Iris pigment epithelial cell (primary cell): ENCODE data around the gene KRTAP10-2.

Experiments used
- DNase-seq: peaks from one replicate; pipeline ENCODE4 v3.0.0-alpha.2; 2011; ENCODE audit warnings: low read depth

KRTAP10-2 gene

DNA sequence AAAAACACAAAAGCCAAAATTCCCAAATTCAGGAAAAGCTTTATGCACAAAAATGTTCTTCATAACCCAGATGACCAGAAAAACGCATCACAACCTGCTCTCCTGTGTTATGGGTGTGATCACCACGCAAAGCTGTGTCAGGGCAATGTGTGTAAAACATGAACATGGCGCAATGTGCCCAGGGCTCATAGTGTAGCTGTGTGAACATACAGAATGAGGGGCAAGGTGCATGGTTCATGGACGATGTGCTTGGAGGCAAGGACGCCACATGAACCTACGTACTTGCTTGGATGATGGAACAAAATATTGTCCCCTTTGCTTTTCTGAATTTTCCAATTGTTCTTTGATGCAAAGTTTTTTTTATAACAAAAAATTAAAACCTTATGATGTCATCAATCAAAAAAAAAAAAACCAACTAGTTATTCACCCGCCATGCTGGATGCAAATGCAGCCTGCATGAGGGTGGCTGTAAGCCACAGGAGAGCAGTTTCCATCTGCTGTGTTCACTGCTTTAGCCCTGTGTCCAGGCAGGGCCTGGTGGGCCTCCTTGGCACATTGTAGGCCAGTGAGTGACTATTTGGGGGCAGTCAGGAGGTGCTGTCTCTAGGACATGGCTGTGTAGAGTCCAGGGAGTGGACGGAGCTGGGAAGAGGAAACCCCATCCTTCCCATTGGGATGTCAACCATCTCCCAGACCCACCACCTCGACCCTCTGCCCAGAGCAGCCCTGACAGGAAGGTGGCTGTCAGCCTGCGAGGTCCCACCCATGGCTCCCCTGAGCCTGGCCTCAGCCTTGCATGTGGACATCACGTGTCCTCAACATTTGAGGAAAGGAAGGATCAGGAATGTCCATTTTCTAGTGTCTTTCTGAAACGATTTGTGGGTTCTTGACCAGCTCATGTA is 25.0 kb downstream of the KRTAP10-2 start:
- no peak for DNase-seq

DNA sequence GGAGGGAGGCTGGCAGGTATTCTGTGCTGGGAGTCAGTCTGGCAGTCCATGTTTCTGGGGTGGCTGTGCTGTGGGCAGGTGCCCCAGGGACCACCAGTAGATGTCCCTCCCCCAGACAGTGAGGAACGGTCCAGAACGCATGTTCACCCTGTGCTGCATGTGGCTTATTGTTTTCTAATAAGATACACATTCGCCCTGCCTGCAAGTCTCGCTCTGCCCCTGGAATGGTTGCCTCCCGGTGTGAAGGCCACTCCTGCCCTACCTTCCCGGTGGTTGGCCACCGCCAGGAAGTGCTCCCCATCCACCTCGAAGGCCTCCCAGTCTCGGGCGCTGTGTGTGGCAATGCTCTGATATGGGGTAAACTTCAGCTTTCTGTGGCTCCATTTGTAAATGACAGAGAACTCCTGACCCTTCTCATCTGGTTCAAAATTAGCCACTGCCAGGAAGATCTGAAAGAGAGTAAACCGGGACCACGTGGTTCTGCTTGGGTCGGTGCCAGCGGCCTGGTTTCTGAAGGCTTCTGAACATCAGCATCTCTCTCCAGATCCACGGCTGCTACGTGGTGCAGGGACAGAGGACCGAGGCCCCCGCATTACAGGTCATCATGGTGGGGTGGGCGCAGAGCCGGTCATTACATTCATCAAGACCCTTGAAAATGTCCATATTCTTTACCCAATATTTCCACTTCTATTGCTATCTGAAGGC is 25.8 kb downstream of the KRTAP10-2 start:
- DNase-seq, result no peak

DNA sequence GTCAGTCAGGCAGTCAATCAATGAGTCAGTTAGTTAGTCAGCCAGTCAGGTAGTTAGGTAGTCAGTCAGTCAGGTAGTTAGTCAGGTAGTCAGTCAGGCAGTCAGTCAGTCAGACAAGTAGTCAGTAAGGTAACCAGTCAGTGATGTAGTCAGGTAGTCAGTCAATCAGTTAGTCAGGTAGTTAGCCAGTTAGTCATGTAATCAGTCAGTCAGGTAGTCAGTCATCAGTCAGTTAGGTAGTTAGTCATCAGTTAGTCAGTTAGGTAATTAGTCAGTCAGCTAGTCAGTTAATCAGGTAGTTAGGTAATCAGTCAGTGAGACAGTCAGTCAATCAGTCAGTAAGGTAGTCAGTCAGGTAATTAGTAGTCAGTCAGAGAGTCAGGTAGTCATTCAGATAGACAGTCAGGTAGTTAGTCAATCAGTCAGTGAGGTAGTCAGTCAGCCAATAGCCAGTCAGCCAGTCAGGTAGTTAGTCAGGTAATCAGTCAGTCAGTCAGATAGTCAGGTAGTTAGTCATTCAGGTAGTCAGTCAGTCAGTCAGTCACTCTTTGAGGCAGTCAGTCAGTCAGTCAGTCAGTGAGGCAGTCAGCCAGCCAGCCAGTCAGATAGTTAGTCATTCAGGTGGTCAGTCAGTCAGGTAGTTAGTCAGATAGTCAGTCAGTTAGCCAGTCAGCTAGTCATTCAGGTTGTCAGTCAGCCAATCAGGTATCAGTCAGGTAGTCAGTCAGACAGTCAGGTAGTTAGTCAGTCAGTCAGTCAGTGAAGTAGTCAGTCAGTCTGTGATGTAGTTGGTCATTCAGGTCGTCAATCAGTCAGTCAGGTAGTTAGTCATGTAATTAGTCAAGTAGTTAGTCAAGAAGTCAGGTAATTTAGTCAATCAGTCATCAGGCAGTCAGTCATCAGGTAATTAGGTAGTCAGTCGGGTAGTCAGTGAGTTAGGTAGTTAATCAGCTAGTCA is 26.6 kb downstream of the KRTAP10-2 start:
- no peak for DNase-seq

DNA sequence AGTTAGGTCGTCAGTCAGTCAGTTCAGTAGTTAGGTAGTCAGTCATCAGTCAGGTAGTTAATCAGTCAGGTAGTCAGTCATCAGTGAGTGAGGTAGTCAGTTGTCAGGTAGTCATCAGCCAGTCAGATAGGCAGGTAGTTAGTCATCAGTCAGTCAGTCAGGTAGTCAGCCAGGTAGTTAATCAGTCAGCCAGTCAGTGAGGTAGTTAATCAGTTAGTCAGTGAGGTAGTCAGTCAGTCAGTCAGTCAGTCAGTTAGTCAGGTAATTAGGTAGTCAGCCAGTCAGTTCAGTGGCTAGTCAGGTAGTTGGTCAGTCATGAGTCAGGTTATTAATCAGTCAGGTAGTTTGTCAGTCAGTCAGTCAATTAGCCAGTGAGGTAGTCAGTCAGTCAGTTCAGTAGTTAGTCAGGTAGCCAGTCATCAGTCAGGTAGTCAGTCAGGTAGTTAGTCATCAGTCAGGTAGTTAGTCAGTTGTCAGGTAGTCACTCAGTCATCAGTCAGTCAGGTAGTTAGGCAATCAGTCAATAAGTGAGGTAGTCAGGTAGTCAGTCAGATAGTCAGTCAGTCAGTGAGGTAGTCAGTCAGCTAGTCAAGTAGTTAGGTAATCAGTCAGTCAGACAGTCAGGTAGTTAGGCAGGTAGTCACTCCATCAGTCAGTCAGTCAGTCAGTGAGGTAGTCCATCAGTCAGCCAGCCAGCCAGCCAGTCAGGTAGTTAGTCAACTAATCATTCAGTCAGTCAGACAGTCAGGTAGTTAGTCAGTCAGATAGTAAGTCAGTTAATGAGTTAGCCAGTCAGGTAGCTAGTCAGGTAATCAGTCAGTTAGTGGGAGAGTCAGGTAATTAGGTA is 27.5 kb downstream of the KRTAP10-2 start:
- no peak for DNase-seq

DNA sequence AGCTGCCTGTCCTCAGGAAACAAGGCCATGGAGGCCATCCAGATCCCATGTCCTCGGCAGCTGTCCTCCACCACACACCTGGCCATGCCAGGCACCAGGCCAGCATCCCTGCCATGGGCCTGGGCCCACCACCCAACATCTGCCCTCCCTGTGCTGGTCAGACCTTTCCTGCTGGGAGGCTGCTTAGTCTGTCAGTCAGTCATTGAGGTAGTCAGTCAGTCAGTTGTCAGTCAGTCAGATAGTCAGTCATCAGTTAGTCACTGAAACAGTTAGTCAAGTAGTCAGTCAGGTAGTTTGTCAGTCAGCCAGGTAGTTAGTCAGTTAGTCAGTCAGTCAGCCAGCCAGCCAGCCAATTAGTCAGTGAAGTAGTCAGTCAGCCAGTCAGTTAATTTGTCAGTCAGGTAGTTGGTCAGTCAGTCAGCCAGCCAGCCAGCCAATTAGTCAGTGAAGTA is 28.5 kb downstream of the KRTAP10-2 start:
- DNase-seq, result no peak

DNA sequence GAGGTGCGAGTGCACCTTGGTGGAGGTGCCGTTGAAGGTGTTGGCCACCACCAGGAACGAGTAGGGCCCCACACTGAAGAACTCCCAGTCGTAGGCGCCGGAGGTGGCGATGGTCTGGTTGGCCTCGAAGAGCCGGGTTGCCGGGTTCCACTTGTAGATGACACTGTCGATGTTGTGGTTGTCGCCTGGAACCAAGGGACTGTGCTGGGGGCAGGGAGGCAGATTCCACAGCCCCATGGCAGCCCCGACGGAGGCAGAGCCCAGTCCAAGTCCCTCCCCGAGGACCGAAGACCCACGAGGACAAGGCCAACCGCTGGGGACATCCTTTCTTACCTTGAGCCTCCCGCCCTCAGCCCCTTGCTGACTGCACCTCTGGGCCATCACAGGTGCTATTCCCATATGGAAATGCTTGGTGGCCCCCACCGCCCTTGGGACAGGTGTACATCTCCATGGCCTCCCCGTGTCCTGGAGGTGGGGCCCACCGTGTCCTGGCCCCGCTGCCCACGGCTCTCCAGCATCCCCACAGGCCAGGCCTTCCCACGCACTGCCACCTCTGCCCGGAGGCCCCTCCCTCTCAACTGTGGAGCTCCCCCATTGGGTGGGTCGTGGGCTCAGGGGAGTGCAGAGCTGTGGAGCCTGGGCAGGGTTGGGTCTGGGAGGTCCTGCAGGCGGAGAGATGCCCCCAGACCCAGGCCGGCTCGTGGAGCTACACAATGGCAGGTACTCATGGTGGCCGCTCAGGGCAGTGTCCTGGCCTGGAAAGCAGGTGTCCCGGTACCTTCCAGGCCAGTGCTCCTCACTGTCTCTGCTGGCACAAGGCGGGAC is 29.2 kb downstream of the KRTAP10-2 start:
- DNase-seq, result no peak

DNA sequence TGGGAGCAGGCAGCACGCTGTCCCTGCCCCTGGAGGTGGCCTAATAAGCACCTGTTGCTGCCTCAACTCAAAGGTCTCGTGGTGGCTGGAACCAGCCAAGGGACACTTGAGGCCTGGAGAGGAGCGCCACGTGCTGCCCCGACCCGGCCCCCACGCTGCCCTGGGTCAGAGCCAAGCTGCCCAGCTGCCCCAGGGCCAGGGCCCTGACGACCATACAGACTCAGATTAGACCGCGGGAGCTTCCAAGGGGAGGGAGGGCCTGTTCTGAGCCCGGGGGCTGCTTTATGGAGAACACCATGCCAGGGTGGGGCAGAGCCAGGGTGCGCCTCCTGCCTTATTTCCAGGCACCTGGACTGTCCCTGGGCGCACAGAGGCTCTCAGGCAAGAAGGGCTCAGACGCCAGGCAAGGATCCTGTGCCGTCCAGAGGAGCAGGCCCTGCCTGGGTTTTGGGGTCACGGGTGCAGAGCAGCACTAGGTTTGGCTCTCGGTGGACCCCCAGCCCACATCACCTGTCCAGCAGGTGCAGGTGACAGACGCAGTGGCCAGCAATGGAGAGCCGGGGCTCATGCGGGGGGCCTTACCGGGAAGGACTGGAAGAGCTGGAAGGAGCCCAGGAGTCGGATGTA is 29.9 kb downstream of the KRTAP10-2 start:
- no peak for DNase-seq

DNA sequence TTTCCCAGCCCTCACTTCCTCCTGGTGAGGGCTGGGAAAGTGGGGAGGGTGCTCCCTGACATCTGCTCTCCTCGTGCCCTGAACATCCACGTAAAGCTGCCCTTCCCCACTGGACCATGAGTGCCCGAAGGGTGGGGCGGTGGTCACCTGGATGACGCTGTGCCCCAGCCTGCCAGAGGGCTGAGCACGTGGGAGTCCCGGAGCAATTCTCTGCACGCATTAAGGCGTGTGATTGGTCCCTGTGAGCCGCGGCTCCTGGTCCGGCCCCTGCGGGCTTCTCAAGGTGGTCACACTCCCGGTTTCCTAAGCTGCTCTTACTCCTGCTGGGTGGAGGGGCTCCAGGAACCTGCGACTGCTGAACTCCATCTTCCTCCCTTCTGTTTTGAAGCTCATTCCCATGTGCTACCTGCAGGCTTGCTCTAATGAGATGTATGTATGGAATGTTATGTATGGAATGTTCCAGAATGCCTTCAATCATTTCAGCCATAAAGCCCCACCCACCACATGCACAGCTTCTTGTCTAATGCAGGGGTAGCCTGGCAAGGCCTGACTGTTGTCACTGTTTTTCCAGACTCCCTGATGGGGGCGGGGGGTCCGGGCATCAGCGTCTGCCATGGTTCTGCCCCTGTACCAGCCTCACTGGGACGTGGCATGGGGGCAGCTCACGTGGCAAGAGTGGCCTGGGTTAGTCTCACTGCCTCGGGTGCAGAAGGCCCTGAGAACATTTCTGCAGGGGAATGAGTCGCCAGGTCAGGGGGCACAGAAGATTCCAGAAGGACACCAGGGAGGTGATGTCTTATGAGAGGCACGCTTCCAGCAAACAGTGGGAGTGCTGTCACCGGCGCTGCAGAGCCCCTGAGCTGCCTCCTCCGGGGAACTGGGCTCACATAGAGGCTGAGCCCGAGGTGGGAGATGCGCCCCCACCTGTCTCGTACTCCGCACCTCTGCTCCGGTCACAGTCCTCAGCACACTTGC is 30.7 kb downstream of the KRTAP10-2 start:
- peak; percentile 6 for DNase-seq

DNA sequence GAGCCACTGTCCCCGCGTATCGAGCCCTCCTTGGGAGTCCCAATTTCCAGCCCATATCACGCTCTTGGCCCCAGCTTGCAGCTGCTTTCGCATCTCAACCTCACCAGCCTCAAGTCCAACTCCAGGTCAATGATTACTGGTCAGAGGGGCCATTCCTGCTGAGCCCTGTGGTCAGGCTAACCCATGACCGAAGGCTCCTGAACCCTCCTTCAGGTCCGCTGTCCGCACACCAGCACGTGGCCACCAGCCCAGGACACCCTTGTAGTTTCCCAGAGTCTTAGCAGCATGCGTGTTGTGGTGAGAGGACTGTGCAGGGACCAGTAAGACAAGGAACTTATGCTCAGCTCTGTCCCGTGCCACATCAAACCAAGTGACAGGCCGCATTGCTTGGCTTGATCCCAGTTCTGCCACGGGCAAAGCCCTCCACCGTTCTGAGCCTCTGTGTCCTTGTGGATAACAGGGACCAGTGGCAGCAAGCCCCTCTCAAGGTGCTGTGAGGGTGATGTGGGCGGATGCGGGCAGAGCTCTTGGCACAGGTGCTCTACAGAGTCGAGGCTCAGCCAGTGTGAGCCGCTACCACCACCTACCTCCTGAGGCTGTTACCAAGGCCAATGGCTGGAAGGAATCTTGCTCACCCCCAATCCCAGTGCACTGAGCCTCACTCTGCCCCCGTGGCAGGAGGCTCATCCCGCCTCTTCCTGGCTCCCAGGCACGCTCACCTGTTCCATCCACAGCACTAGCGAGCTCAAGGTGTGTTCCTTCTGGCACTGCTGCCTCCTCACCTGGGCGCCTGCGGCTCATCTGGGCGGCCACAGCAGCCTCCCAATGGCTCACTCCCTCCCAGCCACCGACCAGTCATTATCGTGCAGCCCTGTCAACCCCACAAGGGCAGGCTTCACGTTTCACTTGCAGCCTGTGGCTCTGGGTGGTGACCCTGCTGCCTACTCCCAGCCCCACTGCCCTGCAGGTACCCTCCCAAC is 31.7 kb downstream of the KRTAP10-2 start:
- DNase-seq, result no peak

DNA sequence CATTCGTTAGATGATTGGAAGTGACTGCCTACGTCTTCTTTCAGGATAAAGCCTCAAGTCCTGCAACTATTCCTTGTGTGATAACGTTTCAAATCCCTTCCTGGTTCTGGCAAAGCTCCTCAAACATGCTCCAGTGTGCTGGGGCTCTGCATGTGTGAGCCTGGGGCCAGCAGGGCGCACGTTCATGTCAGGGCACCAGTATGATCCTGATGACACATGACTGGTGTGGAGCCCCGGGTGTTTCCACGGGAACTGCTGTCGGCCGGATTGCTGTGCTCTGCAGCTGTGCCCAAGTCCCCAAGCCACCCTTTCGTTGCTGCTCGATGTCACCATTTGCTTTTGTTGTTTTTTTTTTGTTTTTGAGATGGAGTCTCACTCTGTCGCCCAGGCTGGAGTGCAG is 32.6 kb downstream of the KRTAP10-2 start:
- DNase-seq, result no peak

DNA sequence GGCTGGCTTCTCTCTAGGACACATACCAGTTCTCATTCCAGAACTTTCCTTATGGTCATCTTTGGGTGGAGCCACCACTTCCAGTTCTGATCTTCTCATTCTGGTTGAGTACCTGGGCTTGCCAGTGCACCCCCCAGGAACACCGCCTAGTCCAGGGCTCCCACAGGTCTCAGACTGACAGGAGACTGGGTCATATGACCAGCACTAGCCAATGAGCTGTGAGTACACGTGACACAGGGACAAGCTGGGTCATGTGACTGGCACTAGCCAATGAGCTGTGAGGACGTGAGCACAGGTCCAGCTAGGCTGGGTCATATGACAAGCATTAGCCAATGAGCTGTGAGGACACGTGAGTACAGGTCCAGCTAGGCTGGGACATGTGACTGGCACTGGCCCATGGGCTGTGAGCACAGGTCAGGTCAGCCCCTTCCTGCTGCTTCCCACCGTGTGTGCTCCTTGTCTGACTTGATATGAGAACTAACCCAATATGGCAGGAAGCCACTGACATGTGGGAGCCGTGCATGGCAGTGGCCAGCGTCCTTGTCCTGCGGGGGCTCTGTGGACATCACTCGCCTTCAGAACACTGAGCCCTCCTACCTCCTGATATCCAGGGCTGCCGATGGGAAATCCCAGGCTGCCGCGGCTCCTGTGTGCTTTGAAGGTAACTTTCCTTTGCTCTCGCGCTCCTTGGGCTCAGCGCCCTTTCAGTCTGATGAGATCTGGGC is 34.0 kb downstream of the KRTAP10-2 start:
- peak; percentile 27 for DNase-seq

DNA sequence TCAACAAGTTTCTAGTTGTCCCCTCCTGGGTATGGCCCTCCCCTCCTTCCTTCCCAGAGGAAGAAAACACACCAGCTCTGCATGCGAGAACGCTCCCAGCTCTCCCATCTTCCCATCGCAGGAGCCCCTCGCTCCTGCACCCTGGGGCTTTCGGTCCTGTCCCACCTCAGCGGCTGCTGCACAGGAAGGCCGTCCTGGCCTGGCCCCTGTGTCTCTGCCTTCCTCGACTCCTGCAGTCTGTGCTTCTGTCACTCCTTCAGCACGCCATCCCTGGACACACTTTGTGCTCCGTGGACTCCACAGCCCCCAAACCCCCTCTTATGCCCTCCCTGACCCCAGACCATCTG is 34.5 kb downstream of the KRTAP10-2 start:
- no peak for DNase-seq

DNA sequence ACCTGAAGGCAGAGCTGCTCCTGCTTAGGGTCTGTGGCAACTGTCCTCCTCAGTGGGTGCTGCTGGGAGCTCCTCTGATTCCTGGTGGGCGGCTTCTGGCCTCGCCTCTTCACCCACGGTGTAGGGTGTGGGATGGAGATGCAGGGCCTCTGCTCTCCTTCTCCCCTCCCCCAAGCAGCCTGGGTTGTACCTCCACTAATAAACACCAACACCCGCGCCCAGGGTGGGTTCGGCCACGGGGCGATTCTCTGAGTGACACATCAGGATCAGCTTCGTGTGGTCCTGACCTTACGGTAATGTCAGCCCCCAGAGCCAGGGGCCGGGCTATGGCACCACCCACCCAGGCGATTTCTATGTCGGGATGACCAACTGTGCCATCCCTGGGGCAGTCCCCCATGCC is 35.0 kb downstream of the KRTAP10-2 start:
- no peak for DNase-seq

DNA sequence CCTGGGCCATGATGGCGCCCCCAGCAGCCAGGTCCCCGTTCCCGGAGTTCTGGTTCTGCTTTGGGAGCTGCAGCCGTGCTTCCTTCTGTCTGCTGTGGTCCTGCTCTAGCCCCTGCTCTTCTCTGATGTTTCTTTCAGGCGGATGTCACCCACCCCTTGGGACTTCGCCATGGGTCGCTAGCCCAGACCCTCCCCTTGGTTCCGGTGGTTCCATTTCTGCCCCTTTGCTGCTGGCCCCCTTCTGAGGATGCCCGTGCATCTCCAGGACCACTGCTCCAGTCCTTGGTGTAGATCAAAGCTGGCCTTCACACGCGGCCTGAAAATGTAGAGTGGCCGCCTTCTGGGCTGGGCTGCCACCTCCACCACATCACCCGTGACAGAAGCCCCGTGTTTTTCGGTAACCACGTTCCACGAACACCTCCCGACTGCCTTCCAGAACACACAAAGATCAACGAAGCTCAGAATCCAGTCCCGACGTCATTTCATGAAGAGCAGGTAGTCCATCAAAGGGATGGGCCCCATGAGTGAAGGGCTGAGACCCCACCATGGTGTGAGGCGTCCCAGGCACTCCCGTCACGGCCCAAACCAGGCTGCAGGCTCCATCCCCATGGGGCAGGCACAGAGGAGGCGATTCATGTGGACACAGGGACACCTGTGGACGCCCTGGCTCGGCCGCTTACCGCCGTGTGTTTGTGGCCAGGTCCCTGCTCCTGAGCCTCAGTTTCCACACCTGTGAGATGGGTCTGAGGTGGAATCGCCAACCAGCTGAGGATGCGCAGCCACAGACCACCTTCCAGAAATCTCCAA is 35.7 kb downstream of the KRTAP10-2 start:
- DNase-seq, result no peak

DNA sequence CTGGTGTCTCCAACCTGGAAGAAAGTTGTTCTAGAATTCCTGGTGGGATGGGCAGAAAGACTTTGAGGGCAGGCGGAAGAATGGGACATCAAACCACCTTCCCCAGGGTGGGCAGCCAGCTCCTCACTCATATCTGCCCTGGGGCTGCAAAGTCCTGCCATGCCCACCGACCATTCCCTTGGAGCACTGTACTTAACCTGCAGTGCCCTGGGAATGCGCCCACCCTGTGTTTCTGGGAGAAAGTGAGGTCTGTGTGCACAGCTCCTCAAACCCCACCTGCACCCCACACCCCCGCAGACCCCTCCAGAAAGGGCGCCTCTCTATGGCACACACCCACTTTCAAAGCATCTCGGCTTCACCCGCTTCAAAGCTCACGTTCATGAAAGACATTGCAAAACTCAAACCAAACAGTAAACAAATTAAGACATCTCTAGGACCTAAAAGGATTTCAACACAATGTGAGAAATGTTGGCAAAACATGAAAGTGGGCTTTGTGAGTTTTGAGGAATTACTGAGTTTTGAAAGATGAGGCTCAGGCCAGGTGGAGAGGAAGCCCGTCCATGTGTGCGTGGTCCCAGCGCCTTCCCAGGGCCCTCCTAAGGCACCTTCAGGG is 36.5 kb downstream of the KRTAP10-2 start:
- no peak for DNase-seq

DNA sequence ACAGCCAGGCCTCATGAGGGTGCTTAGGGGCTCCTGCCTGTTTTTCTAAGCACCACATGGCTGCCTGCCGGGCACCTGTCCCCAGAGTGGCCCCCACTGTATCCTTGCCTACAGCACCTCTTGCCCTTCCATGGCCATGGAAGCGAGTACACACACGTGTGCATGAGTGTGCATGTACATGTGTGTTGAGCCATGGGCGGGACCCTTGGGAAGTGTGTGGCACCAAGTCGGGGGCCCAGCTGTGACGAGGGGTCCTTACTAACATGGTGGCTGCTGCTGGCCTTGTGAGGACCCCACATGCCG is 37.1 kb downstream of the KRTAP10-2 start:
- no peak for DNase-seq
